Esophagus squamous epithelium (tissue), 4 donors: Measurements from ENCODE around the gene NCBP2L.

Experiments used
- POLR2A ChIP-seq, 4 donors: fragments of 450-650 bp; IDR thresholded peaks; one replicate each; pipeline ENCODE4 v1.6.1; 2017; ENCODE audit warnings: antibody characterized with exemption in 4 of 4, mild to moderate bottlenecking in 4 of 4, moderate library complexity in 3 of 4
- TF ChIP-seq, protein P1 (sequence below), 6 experiments: fragments of 450-650 bp in 4 of 6; fragments of 200-600 bp in 2 of 6; sonication (generic) in 2 of 6; IDR thresholded peaks; one replicate each; pipeline ENCODE4 v1.5.1; 2016 to 2019; ENCODE audit warnings: antibody characterized with exemption in 6 of 6, mild to moderate bottlenecking in 4 of 6, moderate library complexity in 4 of 6

DNA sequence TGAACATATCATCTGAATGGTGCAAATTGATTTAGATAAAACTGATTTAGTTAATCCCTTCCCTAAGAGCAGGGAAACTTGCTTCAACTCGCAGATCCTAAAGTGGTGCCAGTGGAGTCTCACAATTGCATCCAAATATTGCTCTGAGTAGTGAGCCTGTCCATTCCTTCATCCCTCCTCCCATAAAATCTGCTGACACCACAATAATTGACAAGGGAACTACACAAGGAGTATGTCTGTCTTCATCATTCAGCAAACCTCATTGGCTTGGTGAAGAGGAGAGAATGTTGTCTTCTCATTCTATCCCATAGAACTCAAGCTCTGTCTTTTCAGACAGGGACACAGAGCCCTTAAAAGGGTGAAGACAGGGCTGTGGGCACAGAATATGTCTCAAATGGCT is 52.3 kb downstream of the NCBP2L start:
- TF ChIP-seq, protein P1, sequence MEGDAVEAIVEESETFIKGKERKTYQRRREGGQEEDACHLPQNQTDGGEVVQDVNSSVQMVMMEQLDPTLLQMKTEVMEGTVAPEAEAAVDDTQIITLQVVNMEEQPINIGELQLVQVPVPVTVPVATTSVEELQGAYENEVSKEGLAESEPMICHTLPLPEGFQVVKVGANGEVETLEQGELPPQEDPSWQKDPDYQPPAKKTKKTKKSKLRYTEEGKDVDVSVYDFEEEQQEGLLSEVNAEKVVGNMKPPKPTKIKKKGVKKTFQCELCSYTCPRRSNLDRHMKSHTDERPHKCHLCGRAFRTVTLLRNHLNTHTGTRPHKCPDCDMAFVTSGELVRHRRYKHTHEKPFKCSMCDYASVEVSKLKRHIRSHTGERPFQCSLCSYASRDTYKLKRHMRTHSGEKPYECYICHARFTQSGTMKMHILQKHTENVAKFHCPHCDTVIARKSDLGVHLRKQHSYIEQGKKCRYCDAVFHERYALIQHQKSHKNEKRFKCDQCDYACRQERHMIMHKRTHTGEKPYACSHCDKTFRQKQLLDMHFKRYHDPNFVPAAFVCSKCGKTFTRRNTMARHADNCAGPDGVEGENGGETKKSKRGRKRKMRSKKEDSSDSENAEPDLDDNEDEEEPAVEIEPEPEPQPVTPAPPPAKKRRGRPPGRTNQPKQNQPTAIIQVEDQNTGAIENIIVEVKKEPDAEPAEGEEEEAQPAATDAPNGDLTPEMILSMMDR (IDR thresholded peaks at IDR 0.05): no peak
- TF ChIP-seq POLR2A (IDR thresholded peaks at IDR 0.05): no peak
